ENCODE measurements around the gene DIP2C.

The DIP2C gene

DNA sequence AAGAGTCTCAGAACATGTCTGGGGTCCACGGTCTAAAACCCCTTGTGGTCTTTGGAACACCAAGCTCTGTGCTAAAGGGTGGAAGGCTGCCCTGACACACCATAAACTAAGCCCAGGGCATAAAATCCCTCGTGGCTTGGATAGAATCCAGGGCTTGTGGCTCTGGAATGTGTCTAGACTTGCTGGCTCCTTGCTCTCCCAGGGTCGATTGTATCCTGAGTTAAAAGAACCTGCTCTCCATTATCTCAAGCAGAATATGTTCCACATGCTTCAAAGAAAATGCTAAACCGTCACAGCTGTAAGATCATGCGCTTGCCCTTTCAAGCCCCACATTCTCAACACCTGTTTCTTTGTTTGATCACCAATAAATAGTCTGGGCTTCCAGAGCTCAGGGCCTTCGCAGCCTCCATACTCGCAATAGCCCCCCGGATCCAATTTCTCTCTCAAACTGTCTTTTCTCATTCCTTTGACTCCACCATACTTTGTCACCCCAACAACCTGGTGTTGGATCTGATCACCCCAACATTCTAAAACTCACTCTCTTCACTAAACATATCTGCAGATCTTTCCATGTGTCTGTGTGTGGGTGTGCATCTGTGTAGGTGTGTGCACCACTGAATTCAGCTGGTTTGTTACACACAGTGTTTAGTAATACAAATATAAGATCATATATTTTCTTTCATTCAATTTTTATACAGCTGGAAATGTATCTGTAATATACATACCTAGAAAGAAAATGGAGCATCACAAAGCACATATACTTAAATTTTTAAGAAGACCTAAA is 315.8 kb downstream of the DIP2C start:
- no peak overlapping the region for H3K27ac ChIP-seq (ENCODE audit: low read length)
- H4K20me1 ChIP-seq (ENCODE audit: insufficient read depth, low read length), result no peaks in the 10 kb centered on the region
- peaks cover 29% of the 10 kb centered on the region for H3K4me1 ChIP-seq (ENCODE audit: insufficient read depth, low read length)
- H3K27me3 ChIP-seq (ENCODE audit: insufficient read depth, low read length, poor library complexity), result no peaks in the 10 kb centered on the region
- TF ChIP-seq, protein P1, sequence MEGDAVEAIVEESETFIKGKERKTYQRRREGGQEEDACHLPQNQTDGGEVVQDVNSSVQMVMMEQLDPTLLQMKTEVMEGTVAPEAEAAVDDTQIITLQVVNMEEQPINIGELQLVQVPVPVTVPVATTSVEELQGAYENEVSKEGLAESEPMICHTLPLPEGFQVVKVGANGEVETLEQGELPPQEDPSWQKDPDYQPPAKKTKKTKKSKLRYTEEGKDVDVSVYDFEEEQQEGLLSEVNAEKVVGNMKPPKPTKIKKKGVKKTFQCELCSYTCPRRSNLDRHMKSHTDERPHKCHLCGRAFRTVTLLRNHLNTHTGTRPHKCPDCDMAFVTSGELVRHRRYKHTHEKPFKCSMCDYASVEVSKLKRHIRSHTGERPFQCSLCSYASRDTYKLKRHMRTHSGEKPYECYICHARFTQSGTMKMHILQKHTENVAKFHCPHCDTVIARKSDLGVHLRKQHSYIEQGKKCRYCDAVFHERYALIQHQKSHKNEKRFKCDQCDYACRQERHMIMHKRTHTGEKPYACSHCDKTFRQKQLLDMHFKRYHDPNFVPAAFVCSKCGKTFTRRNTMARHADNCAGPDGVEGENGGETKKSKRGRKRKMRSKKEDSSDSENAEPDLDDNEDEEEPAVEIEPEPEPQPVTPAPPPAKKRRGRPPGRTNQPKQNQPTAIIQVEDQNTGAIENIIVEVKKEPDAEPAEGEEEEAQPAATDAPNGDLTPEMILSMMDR (IDR thresholded peaks at IDR 0.05; ENCODE audit: borderline replicate concordance, extremely low read depth, low read length, poor library complexity, severe bottlenecking), result no peak
- TF ChIP-seq EZH2 (IDR thresholded peaks at IDR 0.05; ENCODE audit: borderline replicate concordance, low read depth, low read length, severe bottlenecking), result no peak
- H3K79me2 ChIP-seq (ENCODE audit: insufficient read depth, low read length), result no peaks in the 10 kb centered on the region
- no peaks in the 10 kb centered on the region for H3K9me3 ChIP-seq (ENCODE audit: insufficient read depth, low read length, severe bottlenecking)
- peak; percentile 21 for DNase-seq
- 0 out of 3 replicates have a peak, but pooled peaks have one; percentile 27 for ATAC-seq (ENCODE audit: insufficient read depth, low read depth)
- no peak overlapping the region for H3K4me2 ChIP-seq (ENCODE audit: insufficient read depth, low read length)
- H3K4me3 ChIP-seq (ENCODE audit: low read depth in 1 of 2, low read length in 2 of 2), result no peak overlapping the region
- H2AFZ ChIP-seq (ENCODE audit: low read depth, low read length), result no peak overlapping the region
- H3K9ac ChIP-seq (ENCODE audit: low read depth, low read length), result no peak overlapping the region
- H3K36me3 ChIP-seq (ENCODE audit: insufficient read depth, low read length), result no peaks in the 10 kb centered on the region

DNA sequence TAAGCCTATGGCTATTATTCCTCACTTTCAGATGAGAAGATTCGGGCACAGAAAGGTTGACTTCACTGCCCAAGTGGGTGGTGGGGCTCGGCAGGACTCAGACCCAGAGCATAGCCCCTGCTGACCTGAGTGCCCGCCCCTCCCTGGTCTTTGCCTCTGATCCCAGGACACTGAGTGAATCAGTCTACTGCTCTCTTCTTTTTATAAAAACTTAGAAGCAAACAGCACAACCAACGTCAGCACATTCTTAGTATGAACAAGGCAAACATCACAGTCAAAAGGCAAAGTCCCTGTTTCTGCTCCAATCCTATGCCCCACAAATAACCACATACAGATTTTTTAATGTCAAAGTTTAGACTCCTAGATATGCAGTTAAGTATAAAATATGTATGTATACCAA is 316.5 kb downstream of the DIP2C start:
- H3K4me1 ChIP-seq (ENCODE audit: insufficient read depth, low read length), result peaks cover 34% of the 10 kb centered on the region
- H3K4me3 ChIP-seq (ENCODE audit: low read depth in 1 of 2, low read length in 2 of 2), result no peak overlapping the region
- H3K4me2 ChIP-seq (ENCODE audit: insufficient read depth, low read length), result no peak overlapping the region
- no peak overlapping the region for H3K9ac ChIP-seq (ENCODE audit: low read depth, low read length)
- no peaks in the 10 kb centered on the region for H4K20me1 ChIP-seq (ENCODE audit: insufficient read depth, low read length)
- no peaks in the 10 kb centered on the region for H3K9me3 ChIP-seq (ENCODE audit: insufficient read depth, low read length, severe bottlenecking)
- no peaks in the 10 kb centered on the region for H3K27me3 ChIP-seq (ENCODE audit: insufficient read depth, low read length, poor library complexity)
- no peaks in the 10 kb centered on the region for H3K36me3 ChIP-seq (ENCODE audit: insufficient read depth, low read length)
- no peak for DNase-seq
- peak overlapping the region; percentile 9; the same call in 1 of the 2 replicates for H3K27ac ChIP-seq (ENCODE audit: low read length)
- no peaks in the 10 kb centered on the region for H3K79me2 ChIP-seq (ENCODE audit: insufficient read depth, low read length)
- no peak overlapping the region for H2AFZ ChIP-seq (ENCODE audit: low read depth, low read length)
- TF ChIP-seq, protein P1 (IDR thresholded peaks at IDR 0.05; ENCODE audit: borderline replicate concordance, extremely low read depth, low read length, poor library complexity, severe bottlenecking), result no peak
- TF ChIP-seq EZH2 (IDR thresholded peaks at IDR 0.05; ENCODE audit: borderline replicate concordance, low read depth, low read length, severe bottlenecking), result no peak
- no peak for ATAC-seq (ENCODE audit: insufficient read depth, low read depth)

DNA sequence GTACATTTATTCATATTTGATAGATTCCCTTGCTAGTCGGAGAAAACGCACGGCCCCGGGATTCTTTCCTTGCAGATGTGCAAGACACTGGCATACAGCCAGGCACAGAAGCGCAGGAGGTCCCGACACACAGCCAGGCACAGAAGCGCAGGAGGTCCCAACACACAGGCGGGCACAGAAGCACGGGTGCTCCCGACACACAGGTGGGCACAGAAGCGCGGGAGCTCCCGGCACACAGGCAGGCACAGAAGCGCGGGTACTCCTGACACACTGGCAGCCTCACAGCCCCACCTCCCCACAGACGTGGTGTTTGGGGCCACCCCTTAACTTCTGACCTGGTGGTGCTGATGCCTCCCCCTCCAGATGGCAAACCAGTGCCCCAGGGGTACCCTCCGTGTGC is 316.9 kb downstream of the DIP2C start:
- no peaks in the 10 kb centered on the region for H3K27me3 ChIP-seq (ENCODE audit: insufficient read depth, low read length, poor library complexity)
- H3K36me3 ChIP-seq (ENCODE audit: insufficient read depth, low read length), result no peaks in the 10 kb centered on the region
- no peaks in the 10 kb centered on the region for H3K9me3 ChIP-seq (ENCODE audit: insufficient read depth, low read length, severe bottlenecking)
- H3K79me2 ChIP-seq (ENCODE audit: insufficient read depth, low read length), result no peaks in the 10 kb centered on the region
- TF ChIP-seq, protein P1 (IDR thresholded peaks at IDR 0.05; ENCODE audit: borderline replicate concordance, extremely low read depth, low read length, poor library complexity, severe bottlenecking), result no peak
- no peak for TF ChIP-seq EZH2 (IDR thresholded peaks at IDR 0.05; ENCODE audit: borderline replicate concordance, low read depth, low read length, severe bottlenecking)
- H4K20me1 ChIP-seq (ENCODE audit: insufficient read depth, low read length), result no peaks in the 10 kb centered on the region
- no peak overlapping the region for H2AFZ ChIP-seq (ENCODE audit: low read depth, low read length)
- no peak overlapping the region for H3K4me2 ChIP-seq (ENCODE audit: insufficient read depth, low read length)
- H3K27ac ChIP-seq (ENCODE audit: low read length), result peak overlapping the region; percentile 9; the same call in 1 of the 2 replicates
- H3K4me3 ChIP-seq (ENCODE audit: low read depth in 1 of 2, low read length in 2 of 2), result no peak overlapping the region
- H3K9ac ChIP-seq (ENCODE audit: low read depth, low read length), result no peak overlapping the region
- no peak for DNase-seq
- no peak for ATAC-seq (ENCODE audit: insufficient read depth, low read depth)
- H3K4me1 ChIP-seq (ENCODE audit: insufficient read depth, low read length), result peaks cover 34% of the 10 kb centered on the region

All from DND-41 (cell line).